Measurements from ENCODE around the gene EEF2KMT.

- TF ChIP-seq POLR2A (IDR thresholded peaks at IDR 0.05) = no peak
- no peak for TF ChIP-seq CTCF (IDR thresholded peaks at IDR 0.05)
Observed at GRCh38 chr16:5066511-5066910, 31.1 kb downstream of the EEF2KMT start.

All from transverse colon (tissue), 3 donors.